ENCODE measurements around the gene NDUFB11. TPM values are rescaled to one million over a fixed set of nuclear protein-coding genes. Genes with fewer than 3 reads are reported as not detected.

Gene NDUFB11
- total RNA-seq, 1 experiment from 2014 or later, result 258 TPM

- Histone ChIP-seq H3K9me3 (ENCODE audit: low read length) (no peaks in the 10 kb centered on the region), H3K4me1 (ENCODE audit: insufficient read depth, low read length) (peaks cover 4% of the 10 kb centered on the region; the same call in 1 of the 2 replicates), H3K27me3 (ENCODE audit: low read length) (no peaks in the 10 kb centered on the region), H4K20me1 (ENCODE audit: low read length) (no peaks in the 10 kb centered on the region), H3F3A (ENCODE audit: low read length, unreplicated experiment) (no peaks in the 10 kb centered on the region), H3K4me2 (ENCODE audit: low read length) (no peak overlapping the region), H3K9ac (ENCODE audit: low read length) (no peak overlapping the region), H3K4me3 (ENCODE audit: low read length) (no peak overlapping the region), H3K27ac (ENCODE audit: low read length) (no peak overlapping the region), H3K79me2 (ENCODE audit: low read length) (no peaks in the 10 kb centered on the region), H2AFZ (ENCODE audit: low read length) (no peak overlapping the region), H3K36me3 (ENCODE audit: low read depth, low read length) (peaks cover 19% of the 10 kb centered on the region; the same call in 1 of the 2 replicates), H3K9me2 (replicated peaks; ENCODE audit: low read length) (no peaks in the 10 kb centered on the region)
- no peak for DNase-seq
- BruUV-seq (replicated peaks), result no TSS peak
- intact Hi-C loops (cut with micrococcal nuclease), result no loop called here
- ChIA-PET CTCF (no interaction called here), POLR2A (ENCODE audit: unreplicated experiment) (no interaction called here)
- TF ChIP-seq EZH2phosphoT487 (IDR thresholded peaks at IDR 0.05; ENCODE audit: borderline replicate concordance, low read length), result no peak
- TF ChIP-seq CTCF (conservative IDR thresholded peaks at IDR 0.05; ENCODE audit: low read depth, low read length), result no peak
- ATAC-seq, result no peak
Observed at GRCh38 chrX:47180346-47180745, 35.8 kb upstream of the NDUFB11 start.

- H2AFZ ChIP-seq (ENCODE audit: low read length), result no peak overlapping the region
- intact Hi-C loops (cut with micrococcal nuclease), result no loop called here
Observed at GRCh38 chrX:47179928-47180255, 35.4 kb upstream of the NDUFB11 start.

More at GRCh38 chrX:47179928-47180255, 35.4 kb upstream of the NDUFB11 start:
- no peaks in the 10 kb centered on the region for H4K20me1 ChIP-seq (ENCODE audit: low read length)
- ChIA-PET POLR2A (ENCODE audit: unreplicated experiment) (no interaction called here), CTCF (no interaction called here)
- ATAC-seq, result no peak
- H3K4me1 ChIP-seq (ENCODE audit: insufficient read depth, low read length), result peaks cover 4% of the 10 kb centered on the region; the same call in 1 of the 2 replicates
- no peaks in the 10 kb centered on the region for H3K79me2 ChIP-seq (ENCODE audit: low read length)
- H3K36me3 ChIP-seq (ENCODE audit: low read depth, low read length), result peaks cover 19% of the 10 kb centered on the region; the same call in 1 of the 2 replicates
- H3F3A ChIP-seq (ENCODE audit: low read length, unreplicated experiment), result no peaks in the 10 kb centered on the region
- no peaks in the 10 kb centered on the region for H3K27me3 ChIP-seq (ENCODE audit: low read length)
- no peaks in the 10 kb centered on the region for H3K9me3 ChIP-seq (ENCODE audit: low read length)
- TF ChIP-seq CTCF (conservative IDR thresholded peaks at IDR 0.05; ENCODE audit: low read depth, low read length) (no peak), EZH2phosphoT487 (IDR thresholded peaks at IDR 0.05; ENCODE audit: borderline replicate concordance, low read length) (no peak), EZH2 (IDR thresholded peaks at IDR 0.05; ENCODE audit: low read length, unreplicated experiment) (no peak)
- no peak overlapping the region for H3K9ac ChIP-seq (ENCODE audit: low read length)
- H3K4me2 ChIP-seq (ENCODE audit: low read length), result no peak overlapping the region
- DNase-seq, result no peak
- no peak overlapping the region for H3K4me3 ChIP-seq (ENCODE audit: low read length)
- H3K27ac ChIP-seq (ENCODE audit: low read length), result no peak overlapping the region
- no TSS peak for BruUV-seq (replicated peaks)
- no peaks in the 10 kb centered on the region for H3K9me2 ChIP-seq (replicated peaks; ENCODE audit: low read length)

Measured in PC-3 (cell line).